Measurements from ENCODE around the gene CHD9.
"Not testable (repeated sequence)": the region's sequence is repeated elsewhere in the genome, so short reads cannot be mapped to it uniquely, and the experiment has no call there.

The CHD9 gene

DNA sequence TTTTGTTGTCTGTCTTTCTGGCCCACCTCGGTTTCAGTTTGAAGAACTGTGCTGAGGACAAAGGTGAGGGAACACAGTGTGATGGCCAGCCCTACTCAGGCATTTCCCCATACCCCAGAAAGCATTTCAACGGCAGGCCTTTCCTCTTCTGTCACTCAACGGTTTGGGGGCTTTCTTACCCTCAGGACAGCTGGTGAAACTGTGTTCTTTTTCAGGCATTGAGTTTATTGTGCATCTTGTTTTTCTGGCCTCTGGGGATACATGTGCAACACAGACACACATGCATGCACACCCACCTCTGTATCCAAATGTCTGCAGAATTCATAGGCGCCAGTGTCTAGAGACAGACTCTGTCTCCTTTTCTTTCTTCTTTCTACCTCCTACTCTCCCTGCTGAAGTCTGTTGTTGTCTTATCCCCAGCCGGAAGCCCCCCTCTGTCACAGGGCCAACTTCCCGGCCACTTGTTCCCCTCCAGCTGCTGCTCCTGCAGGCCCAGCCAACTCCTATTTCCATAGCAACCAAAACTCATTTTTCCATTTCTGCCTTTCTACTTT lies 17.0 kb downstream of the CHD9 start:
- no peak for DNase-seq (ENCODE audit: low read depth, low spot score)

DNA sequence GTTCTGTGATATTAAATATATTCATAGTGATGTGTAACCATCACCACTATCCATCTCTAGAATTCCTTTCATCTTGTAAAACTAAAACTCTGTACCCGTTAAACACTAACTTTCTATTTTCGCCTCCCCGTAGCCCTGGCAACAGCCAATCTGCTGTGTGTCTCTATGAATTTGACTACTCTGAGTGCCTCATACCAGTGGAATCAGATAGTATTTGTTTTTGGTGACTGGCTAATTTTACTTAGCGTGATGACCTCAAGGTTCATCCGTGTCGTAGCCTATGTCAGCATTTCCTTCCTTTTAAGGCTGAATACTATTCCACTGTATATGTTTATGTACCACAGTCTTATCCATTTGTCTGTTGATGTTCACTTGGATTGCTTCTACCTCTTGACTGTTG lies 18.2 kb downstream of the CHD9 start:
- DNase-seq (ENCODE audit: low read depth, low spot score) = no peak

DNA sequence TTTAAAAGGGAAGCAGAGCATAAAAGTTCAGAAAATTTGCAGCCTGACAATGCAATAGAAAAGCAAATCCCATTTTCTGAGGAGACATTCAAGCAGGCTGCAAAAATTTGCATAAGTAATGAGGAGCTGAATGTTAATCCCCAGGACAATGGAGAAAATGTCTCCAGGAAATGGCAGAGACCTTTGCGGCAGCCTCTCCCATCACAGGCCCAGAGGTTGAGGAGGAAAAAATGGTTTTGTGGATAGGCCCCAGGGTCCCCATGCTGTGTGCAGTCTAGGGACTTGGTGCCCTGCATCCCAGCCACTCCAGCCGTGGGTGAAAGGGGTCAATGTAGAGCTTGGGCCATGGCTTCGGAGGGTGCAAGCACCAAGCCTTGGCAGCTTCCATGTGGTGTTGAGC lies 19.5 kb downstream of the CHD9 start:
- DNase-seq (ENCODE audit: low read depth, low spot score) = not testable (repeated sequence)

DNA sequence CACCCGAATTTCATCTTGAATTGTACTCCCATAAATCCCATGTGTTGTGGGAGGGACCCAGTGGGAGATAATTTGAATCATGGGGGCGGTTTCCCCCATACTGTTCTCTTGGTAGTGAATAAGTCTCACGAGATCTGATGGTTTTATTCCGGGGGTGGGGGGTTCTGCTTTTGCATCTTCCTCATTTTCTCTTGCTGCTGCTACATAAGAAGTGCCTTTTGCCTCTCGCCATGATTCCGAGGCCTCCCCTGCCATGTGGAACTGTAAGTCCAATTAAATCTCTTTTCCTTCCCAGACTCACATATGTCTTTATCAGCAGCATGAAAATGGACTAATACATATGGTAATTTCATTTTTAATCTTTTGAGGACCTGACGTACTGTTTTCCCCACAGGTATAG lies 20.7 kb downstream of the CHD9 start:
- DNase-seq (ENCODE audit: low read depth, low spot score) = not testable (repeated sequence)

DNA sequence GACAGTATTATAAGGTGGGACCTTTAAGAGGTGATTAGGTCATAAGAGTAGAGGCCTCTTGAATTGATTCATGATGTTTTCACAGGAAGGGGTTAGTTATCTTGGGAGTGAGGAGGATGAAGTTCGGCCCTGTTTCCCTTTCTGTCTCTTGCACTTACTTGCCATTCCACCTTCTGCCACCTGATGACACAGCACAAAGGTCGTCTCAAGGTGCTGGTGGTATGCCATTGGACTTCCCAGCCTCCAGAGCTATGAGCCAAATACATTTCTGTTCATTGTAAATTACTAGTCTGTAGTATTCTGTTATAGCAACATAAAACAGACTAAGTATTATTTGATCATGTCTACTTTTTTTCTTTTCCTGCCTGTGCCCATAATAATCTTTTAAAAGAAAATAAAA lies 23.5 kb downstream of the CHD9 start:
- DNase-seq (ENCODE audit: low read depth, low spot score) = no peak

DNA sequence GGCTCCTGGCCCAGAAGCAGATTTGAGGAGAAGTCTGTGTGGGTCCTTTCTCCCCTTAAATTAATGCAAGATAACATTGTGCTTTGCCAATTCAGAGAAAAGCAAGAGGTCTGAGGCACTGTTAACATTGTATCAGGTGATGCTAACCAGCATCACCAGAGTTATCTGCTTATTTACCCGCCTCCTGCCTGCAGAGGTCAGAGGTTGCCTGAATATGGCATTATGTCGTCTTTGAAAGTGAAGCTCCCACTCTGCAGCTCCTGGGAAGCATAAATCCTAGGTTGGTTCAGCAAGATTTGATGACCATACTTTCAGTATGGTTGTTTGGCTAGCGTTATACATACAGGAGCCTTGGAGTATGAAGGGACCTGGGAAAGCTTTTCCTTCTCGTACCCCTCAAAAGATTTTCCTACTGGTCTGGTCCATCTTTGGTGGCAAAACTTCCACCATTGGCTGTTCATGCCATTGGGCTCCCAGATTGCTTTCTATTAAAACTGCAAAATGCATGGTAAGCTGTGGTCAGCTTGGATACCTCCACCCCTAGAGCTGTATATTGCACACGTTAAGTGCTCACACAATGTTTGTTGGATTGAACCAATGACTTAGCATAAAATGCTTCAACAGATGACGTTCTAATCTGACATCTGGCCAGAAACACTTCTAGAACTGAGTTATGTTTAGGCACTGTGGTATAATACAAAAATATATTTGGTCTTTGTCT lies 24.1 kb downstream of the CHD9 start:
- DNase-seq (ENCODE audit: low read depth, low spot score) = no peak

DNA sequence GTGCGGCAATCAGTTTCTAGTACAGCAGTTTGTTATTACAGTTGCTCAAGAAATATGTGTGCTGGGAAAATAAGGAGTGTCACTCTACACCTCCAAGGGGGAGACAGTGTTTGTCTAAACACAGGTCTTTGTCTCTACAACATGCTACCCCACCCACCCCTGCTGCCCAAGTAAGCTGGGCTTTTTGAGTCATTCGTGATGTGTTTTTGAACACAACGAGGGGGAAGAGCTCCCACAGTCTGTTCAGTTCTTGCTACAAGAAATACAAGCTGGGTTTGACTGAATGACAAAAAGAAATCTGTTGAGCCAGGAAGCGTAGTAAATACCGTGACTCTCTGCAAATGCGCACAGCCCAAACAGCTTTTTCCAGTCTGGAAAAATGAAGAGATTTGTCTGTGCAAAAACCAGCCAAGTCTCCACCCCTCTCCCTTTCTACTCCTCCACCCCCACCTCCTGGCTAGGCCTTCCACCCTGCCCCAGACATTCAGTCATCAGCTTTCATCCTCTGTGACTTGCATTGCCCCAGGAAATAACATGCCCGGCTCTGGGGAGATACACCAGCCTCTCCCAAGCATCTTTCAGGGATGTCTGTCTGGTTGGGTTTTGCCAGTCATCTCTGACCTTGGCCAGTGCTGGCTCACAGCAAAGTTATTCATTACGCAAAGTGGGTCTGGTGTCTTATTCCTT lies 25.7 kb downstream of the CHD9 start:
- DNase-seq (ENCODE audit: low read depth, low spot score) = no peak

DNA sequence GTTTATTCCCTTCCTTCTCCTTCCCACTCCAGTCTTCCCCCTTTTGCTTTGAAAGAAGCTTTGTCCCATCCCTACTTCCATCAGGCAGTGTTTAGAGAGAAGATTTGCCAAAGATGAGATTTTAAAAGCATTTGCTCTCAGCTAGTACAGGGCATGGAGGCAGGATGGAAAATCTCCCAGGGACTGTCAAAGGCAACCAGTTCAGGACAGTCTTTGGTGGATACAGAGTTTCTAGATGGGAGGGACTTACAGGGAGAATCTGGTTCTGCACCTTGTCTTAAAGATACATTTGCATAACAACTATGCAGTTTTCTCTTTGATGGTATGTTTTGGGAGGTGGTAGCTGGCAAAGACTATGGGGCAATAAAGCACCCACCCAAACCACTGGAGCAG lies 26.2 kb downstream of the CHD9 start:
- DNase-seq (ENCODE audit: low read depth, low spot score) = no peak

DNA sequence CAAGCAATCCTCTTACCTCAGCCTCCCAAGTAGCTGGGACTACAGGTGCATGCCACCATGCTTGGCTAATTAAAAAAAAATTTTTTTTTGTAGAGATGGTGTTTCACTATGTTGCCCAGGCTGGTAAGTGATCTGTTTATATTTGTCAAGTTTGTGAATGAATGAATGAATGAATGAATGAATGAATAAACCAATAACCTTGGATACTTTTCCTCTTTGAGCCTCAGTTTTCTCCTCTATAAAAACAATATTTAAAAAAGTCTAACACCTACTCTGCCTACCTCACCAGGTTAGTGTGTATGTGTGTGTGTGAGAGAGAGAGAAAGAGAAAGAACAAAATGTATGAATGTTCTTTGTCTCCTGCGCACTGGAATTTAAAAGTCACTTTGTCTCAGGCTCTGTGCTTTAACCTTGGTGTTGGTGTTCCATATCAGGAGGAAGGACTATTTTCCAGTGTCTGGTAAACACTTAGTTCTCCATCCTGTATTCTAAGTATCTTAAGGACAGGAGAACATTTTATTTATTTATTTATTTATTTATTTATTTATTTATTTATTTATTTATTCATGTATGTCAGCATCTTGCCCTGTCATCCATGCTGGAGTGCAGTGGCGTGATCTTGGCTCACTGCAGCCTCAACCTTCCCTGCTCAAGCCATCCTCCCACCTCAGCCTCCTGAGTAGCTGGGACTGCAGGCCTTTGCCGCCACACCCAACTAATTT lies 27.1 kb downstream of the CHD9 start:
- no peak for DNase-seq (ENCODE audit: low read depth, low spot score)

DNA sequence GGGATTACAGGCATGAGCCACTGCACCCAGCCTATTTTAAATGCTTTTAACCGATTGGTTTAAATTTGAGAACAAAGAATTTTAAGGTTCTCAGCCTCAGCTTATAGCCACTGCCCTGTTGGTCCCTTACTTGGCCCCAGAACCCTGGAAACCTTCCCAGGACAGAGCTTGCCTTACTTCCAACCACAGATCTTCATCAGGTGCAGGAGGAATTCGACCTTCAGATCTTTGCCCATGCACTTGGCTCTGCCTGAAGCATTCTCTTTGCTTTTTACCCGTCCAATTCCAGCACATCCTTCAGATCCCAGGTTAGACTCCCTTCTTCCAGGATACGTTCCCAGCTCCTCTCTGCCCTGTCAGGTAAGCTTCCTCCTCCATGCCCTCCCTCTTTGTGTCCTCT lies 27.7 kb downstream of the CHD9 start:
- DNase-seq (ENCODE audit: low read depth, low spot score) = no peak

DNA sequence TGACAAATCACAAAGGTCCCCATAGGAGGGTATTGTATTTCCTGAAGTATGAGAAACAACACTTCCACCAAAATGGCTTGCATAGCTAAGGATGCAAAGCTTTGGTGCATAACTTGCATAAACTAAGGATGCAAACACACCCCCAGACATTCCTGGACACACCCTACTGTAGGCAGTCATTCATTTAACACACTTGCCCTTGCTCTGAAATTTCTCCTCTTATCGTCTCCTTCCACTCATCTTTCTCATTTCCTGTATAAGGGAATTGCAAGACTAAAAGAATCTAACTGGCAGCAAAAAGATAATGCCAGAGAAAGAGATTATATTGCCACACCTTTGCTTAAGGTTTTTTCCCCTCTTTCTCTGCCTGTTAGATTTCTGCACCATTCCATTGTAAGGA lies 28.3 kb downstream of the CHD9 start:
- DNase-seq (ENCODE audit: low read depth, low spot score) = no peak

DNA sequence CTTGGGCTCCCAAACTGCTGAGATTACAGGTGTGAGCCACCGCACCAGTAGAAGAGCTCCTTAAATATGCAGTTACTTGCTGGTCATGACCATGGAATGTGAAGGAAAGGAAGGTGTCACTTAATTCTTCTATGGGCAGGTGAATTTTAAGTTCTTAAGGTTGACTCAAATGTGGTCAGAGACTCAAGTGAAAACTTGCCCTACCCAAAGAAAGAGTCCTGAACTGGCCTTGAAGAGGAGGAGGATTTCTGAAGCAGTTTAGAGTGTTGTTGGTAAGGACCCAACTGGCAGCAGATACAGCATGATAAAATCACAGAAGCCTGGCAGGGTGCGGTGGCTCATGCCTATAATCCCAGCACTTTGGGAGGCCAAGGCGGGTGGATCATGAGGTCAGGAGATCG lies 29.4 kb downstream of the CHD9 start:
- no peak for DNase-seq (ENCODE audit: low read depth, low spot score)

DNA sequence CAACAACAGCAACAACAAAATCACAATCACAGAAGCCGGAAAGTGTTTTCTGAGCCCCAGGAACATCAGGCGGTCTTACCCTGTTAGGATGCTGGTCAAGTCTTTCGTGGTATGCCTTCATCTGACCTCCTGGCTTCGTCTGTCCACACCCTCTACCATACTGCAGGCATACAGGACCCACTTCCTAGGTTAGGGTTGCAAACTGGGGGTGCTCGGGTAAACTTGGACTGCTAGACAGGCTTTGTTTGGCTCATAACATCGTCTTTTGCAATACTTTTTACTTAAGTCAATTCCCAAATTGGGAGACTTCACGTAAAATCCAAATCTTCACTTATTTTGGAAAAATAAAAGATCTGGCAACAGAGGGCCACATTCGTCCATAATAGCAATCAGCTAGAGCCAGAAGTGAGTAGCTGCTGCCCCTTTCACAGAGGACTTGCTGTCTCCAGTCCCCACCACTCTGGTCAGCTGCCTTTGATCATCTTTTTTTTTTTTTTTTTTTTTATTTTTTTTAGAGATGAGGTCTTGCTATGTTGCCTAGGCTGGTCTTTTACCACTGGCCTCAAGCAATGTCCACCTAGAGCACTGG lies 30.0 kb downstream of the CHD9 start:
- no peak for DNase-seq (ENCODE audit: low read depth, low spot score)

DNA sequence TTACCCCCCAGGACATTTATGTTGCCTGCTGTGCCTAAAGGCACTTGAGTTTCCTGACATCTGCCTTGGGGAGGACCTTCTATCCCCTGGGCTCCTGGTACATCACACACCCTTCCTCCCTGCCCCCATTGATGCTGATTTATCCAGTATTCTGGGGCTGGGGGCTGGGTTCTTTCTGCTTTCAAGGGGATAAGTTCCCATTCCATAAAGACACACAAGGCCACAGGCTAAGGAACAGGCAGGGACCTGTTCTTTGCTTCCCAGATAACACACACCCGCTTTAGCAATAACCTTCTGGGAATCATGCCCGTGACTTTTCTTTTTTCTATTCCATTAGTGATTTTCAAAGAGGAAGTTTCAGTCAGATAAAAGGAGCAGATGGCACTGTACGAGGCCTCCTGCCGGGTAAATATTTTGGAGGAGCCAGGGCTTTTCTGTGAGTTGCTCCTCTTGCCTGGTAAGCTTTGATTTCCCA lies 30.6 kb downstream of the CHD9 start:
- DNase-seq (ENCODE audit: low read depth, low spot score) = no peak

DNA sequence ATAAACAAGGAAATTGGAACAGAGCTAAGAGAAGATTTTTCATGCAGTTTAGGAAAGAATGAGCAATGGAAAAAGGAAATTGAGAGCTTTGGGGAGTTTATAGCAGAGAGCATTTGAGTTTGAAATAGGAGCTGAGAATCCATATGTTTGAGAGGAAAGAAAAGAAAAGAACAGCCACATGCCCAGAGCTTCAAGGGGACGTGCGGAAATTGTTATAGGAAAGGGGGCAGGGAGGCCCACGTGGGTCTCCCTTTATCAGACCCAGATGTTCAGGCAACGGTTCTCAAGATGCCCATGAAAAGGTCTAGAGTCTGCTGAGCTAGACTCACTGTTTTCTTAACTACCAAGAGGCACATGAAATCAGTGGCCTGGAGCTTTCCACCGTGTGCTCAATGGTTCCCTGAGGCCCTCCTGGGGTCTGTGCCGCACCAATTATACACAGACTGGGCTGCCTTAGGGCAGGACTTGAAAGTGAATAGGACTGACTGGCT lies 31.2 kb downstream of the CHD9 start:
- DNase-seq (ENCODE audit: low read depth, low spot score) = no peak

DNA sequence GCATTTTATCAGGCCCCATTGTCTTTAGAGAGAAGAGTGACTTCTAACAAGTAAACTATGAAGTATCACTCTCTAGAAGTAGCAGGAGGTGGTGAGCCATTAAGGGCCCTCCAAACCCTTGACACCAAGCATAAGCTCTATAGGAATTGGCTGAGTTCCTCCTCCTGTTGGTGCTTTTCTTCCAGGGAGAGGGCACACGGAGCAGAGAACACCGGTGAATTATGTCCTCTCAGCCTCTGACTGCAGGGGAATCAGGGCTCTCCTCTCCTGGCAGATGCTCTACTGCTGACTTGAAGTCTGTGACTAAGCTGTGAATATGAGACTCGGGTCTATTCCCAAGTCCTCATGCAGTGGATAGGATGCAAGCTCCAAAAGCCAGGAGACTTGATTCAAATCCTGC lies 32.3 kb downstream of the CHD9 start:
- no peak for DNase-seq (ENCODE audit: low read depth, low spot score)

DNA sequence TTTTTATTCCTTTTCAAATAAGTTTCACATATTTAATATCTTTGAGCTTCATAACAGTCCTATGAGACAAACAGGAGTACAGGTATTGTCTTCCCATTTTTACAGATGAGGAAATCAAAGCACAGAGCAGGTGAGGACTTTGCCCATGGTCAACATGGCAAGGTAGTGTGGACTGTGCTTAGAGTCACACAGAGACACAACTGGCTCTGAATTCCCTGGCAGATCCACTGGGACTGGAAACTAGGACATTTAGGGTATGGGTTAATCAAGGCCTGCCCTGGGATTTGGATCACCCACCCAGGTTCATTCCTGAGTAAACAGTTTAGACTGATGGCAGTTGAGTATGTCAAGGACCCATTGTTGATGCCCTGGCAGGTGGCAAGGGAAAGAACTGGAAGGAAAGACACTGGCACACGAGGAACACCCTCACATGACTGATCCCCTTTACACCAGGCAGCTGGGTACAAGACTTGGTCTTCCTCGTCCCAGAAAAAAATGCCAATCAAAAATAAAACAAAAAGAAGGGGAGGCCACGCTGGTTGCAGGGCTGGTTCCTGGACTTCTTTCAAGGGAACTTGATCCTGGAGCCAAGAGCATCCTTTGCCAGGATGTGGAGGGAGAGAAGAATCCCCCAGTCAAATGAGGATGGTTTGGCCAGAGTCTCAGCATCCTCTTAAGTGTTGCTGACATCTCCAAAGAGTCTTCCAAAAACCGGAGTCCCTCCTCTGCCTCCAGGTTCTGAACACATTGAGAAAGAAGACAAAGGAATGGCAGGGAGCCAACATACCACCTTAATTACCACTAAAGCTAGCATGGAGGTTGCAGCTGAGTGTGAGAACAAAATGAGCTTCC lies 34.9 kb downstream of the CHD9 start:
- no peak for DNase-seq (ENCODE audit: low read depth, low spot score)

DNA sequence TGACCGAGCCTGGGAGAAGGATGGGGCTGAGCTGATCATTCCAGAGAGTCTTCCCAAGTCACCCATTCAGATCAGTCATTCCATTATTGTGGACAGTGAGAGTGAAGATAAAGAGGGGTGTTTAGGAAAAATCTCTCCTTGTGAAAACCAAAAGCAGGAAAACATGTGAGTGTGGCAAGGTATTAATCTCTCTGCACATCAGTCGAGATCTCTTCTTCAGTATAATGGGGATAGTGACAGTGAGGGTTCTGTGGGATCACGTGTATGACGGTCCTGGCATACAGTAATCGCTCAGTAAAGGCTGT lies 35.4 kb downstream of the CHD9 start:
- no peak for DNase-seq (ENCODE audit: low read depth, low spot score)

DNA sequence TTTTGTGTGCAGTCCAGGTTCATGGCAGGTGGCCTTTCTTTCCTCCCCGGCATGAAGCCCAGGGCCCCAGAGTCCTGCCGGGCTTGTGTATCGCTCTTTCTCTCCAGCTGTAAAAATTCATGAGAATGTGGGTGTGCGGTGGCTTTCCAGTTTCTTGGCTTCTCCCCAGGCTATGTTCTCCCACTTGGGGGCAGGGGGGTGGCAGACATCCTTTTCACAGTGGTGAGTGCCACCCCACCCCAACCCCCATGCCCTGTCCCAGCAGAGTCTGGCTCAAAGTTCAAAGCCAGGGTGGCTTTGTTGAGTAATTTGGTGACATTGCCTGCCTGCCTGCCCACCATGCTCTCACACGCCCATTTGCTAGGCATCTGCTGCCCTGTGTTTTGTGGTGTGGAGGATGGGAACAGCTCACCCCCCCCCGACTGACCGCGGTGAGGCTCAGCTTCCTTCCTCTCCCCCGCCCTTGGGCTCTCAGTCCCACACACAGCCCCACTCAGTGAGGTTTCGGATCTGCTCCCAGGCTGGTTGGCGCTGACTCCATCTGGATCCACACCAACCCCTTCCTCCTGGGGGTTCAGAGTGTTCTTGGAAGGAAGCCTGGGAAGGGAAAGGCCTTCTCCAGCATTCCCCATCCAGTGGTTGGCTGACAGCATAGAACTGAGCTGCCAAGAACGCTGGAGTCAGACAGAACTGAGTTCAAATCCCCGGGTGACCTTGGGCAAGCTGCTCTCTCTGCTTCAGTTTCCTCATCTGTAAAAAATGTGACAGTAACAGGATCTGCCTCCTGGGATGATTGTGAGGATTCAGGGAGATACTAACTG lies 36.0 kb downstream of the CHD9 start:
- DNase-seq (ENCODE audit: low read depth, low spot score) = no peak

DNA sequence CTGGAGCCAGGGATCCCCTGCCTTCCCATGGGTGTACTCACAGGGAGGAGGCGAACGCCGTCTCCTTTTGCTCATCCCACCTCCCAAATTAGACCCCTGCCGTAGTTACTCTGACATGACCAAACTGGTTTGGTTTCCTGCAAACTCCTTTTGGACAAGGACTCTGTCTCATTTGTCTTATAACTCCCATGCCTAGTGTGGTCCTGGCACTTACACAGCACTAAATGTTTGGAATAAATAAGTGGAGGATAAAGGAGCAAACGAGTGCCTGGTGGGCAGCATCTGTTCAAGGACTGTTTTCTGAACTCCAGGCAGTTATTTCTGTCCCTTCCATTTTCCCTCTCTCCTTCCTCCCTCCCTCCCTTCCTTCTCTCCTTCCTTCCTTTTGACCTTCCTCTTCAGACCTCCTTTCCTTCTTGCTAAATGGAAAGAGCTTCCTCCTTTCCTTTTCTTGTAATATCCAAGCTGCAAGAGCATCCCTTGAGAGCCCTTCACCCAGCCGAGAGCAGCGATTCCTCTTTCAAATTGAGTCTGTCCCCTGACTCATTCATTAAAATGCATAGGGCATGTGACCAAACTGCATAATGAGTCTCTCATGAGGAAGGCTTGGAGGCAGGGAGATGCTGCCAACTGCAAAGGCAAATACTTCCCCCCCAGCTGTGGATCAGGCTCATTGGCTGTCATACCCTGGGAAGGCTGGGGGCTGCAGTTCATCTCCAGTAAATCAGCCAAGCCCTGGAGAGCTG lies 36.8 kb downstream of the CHD9 start:
- DNase-seq (ENCODE audit: low read depth, low spot score) = peak; percentile 80
